ENCODE measurements around the gene LRRC8D. TPM values are rescaled to one million over a fixed set of nuclear protein-coding genes. Genes with fewer than 3 reads are reported as not detected.

LRRC8D gene
- total RNA-seq, 1 experiment from 2014 or later, result 15.0 TPM

- TF ChIP-seq ZFX (IDR thresholded peaks at IDR 0.05), result no peak
- TF ChIP-seq CTCF (IDR thresholded peaks at IDR 0.05 in 2 of 3, conservative IDR thresholded peaks at IDR 0.05 in 1 of 3; ENCODE audit: borderline replicate concordance in 1 of 3, insufficient read depth in 1 of 3, low read depth in 2 of 3, low read length in 2 of 3), result no peak
- TF ChIP-seq SIN3A (IDR thresholded peaks at IDR 0.05; ENCODE audit: low read depth), result no peak
- TF ChIP-seq RAD21 (IDR thresholded peaks at IDR 0.05; ENCODE audit: low read depth), result no peak
- TF ChIP-seq EZH2 (IDR thresholded peaks at IDR 0.05), result no peak
- no peak for TF ChIP-seq TCF7L2 (IDR thresholded peaks at IDR 0.05; ENCODE audit: borderline replicate concordance, extremely low read depth, insufficient read depth, insufficient read length)
- intact Hi-C loops (cut with micrococcal nuclease), result no loop called here
- DNase-seq (ENCODE audit: low read depth, low spot score) (no peak), ATAC-seq (no peak)
- no peak overlapping the region for H3K27ac ChIP-seq (ENCODE audit: low read depth, low read length)
- no peaks in the 10 kb centered on the region for H3K9me2 ChIP-seq (ENCODE audit: insufficient read depth)
- H2AFZ ChIP-seq (ENCODE audit: low read depth, low read length, poor library complexity, severe bottlenecking), result no peak overlapping the region
- no TSS peak for BruUV-seq (replicated peaks)
- ChIA-PET RAD21 (ENCODE audit: low non-redundant PET in 1 of 2, low total read pairs in 2 of 2, uncharacterized antibody in 2 of 2, unreplicated experiment in 2 of 2) (no interaction called here), POLR2A (no interaction called here), CTCF (no interaction called here)
- no peaks in the 10 kb centered on the region for H4K20me1 ChIP-seq (ENCODE audit: insufficient read depth)
- H3K4me2 ChIP-seq (ENCODE audit: low read length), result no peak overlapping the region
- peaks cover 0 to 9% of the 10 kb centered on the region in 2 experiments; a peak in 1 of 4 replicates for H3K4me1 ChIP-seq (ENCODE audit: control insufficient read depth in 1 of 2, insufficient read depth in 2 of 2, low read length in 2 of 2)
- no peak overlapping the region for H3K9ac ChIP-seq (ENCODE audit: low read length)
- H3K27me3 ChIP-seq (ENCODE audit: insufficient read depth, low read length), result no peaks in the 10 kb centered on the region
- H3K4me3 ChIP-seq (replicated peaks in 1 of 2; ENCODE audit: low read depth in 1 of 2, low read length in 2 of 2), result no peak overlapping the region
- no peaks in the 10 kb centered on the region for H3K9me3 ChIP-seq (ENCODE audit: control insufficient read depth in 1 of 2, insufficient read depth in 1 of 2, low read depth in 1 of 2, low read length in 2 of 2)
- H3K79me2 ChIP-seq (ENCODE audit: insufficient read depth, low read length), result no peaks in the 10 kb centered on the region
- 0 out of 4 replicates have a peak, but pooled peaks cover 0 to 12% of the 10 kb centered on the region in 2 experiments for H3K36me3 ChIP-seq (ENCODE audit: control insufficient read depth in 1 of 2, insufficient read depth in 2 of 2, low read length in 2 of 2)
Observed at GRCh38 chr1:89934461-89934860, 113.6 kb downstream of the LRRC8D start.

GRCh38 chr1:89935235-89935634 is 114.4 kb downstream of the LRRC8D start:
- Histone ChIP-seq H3K9me3 (ENCODE audit: control insufficient read depth in 1 of 2, insufficient read depth in 1 of 2, low read depth in 1 of 2, low read length in 2 of 2) (no peaks in the 10 kb centered on the region), H2AFZ (ENCODE audit: low read depth, low read length, poor library complexity, severe bottlenecking) (no peak overlapping the region), H3K9me2 (ENCODE audit: insufficient read depth) (no peaks in the 10 kb centered on the region), H4K20me1 (ENCODE audit: insufficient read depth) (no peaks in the 10 kb centered on the region), H3K9ac (ENCODE audit: low read length) (no peak overlapping the region), H3K4me1 (ENCODE audit: control insufficient read depth in 1 of 2, insufficient read depth in 2 of 2, low read length in 2 of 2) (peaks cover 0 to 9% of the 10 kb centered on the region in 2 experiments; a peak in 1 of 4 replicates), H3K79me2 (ENCODE audit: insufficient read depth, low read length) (no peaks in the 10 kb centered on the region), H3K36me3 (ENCODE audit: control insufficient read depth in 1 of 2, insufficient read depth in 2 of 2, low read length in 2 of 2) (0 out of 4 replicates have a peak, but pooled peaks cover 0 to 12% of the 10 kb centered on the region in 2 experiments), H3K27ac (ENCODE audit: low read depth, low read length) (no peak overlapping the region), H3K4me2 (ENCODE audit: low read length) (no peak overlapping the region), H3K27me3 (ENCODE audit: insufficient read depth, low read length) (no peaks in the 10 kb centered on the region), H3K4me3 (replicated peaks in 1 of 2; ENCODE audit: low read depth in 1 of 2, low read length in 2 of 2) (no peak overlapping the region)
- ChIA-PET RAD21 (ENCODE audit: low non-redundant PET in 1 of 2, low total read pairs in 2 of 2, uncharacterized antibody in 2 of 2, unreplicated experiment in 2 of 2) (no interaction called here), POLR2A (no interaction called here), CTCF (no interaction called here)
- intact Hi-C loops (cut with micrococcal nuclease), result no loop called here
- no peak for ATAC-seq
- DNase-seq (ENCODE audit: low read depth, low spot score), result no peak
- BruUV-seq (replicated peaks), result TSS peak; percentile 17
- TF ChIP-seq ZNF274 (IDR thresholded peaks at IDR 0.05; ENCODE audit: low read depth, low read length) (no peak), EZH2 (IDR thresholded peaks at IDR 0.05) (no peak), ELF1 (IDR thresholded peaks at IDR 0.05; ENCODE audit: borderline replicate concordance, low read depth) (no peak), SRF (IDR thresholded peaks at IDR 0.05; ENCODE audit: low read depth) (no peak), MAX (IDR thresholded peaks at IDR 0.05) (no peak), ATF3 (IDR thresholded peaks at IDR 0.05) (no peak), ZBTB33 (IDR thresholded peaks at IDR 0.05; ENCODE audit: extremely low read depth, insufficient replicate concordance, low read length) (no peak), YY1 (IDR thresholded peaks at IDR 0.05; ENCODE audit: extremely low read depth, insufficient replicate concordance, low read depth, low read length) (no peak), TCF7L2 (IDR thresholded peaks at IDR 0.05; ENCODE audit: borderline replicate concordance, extremely low read depth, insufficient read depth, insufficient read length) (no peak)

Data from HCT116 (cell line).